HepG2 (cell line): ENCODE results near the gene SLC28A1. TPM values are rescaled to one million over a fixed set of nuclear protein-coding genes. Genes with fewer than 3 reads are reported as not detected.

Source experiments
- AGO2 ChIP-seq: fragments of 200-400 bp; formaldehyde crosslinking; optimal IDR thresholded peaks from 2 replicates; pipeline ENCODE3; 2017; ENCODE audit warnings: mild to moderate bottlenecking, low read depth, low read length, moderate library complexity
- ATF5 ChIP-seq: sonication (generic); formaldehyde crosslinking; IDR thresholded peaks from 2 replicates; pipeline ENCODE4 v1.4.0; 2020; ENCODE audit warnings: mild to moderate bottlenecking, low read depth, missing genetic modification reagents
- CAMTA2 ChIP-seq: sonication (generic); formaldehyde crosslinking; IDR thresholded peaks from 2 replicates; pipeline ENCODE4 v1.4.0; 2020; ENCODE audit warnings: mild to moderate bottlenecking, missing genetic modification reagents, borderline replicate concordance
- CENPX ChIP-seq: sonication (generic); formaldehyde crosslinking; IDR thresholded peaks from 2 replicates; pipeline ENCODE4 v1.9.0; 2021; ENCODE audit warnings: mild to moderate bottlenecking, missing genetic modification reagents, moderate library complexity
- EEA1 ChIP-seq: sonication (generic); formaldehyde crosslinking; IDR thresholded peaks from 2 replicates; pipeline ENCODE4 v1.5.1; 2020; ENCODE audit warnings: mild to moderate bottlenecking, missing genetic modification reagents, borderline replicate concordance
- KMT2A ChIP-seq: sonication (generic); formaldehyde crosslinking; IDR thresholded peaks from 2 replicates; pipeline ENCODE4 v1.4.0; 2020; ENCODE audit warnings: missing genetic modification reagents
- TFDP1 ChIP-seq: IDR thresholded peaks from 2 replicates; pipeline ENCODE4 v1.6.1; 2016; ENCODE audit warnings: missing compliant biosample characterization, missing genetic modification reagents, borderline replicate concordance
- YY1 ChIP-seq: IDR thresholded peaks from 2 replicates; pipeline ENCODE4 v1.6.1; 2011; ENCODE audit warnings: low read length, low read depth, moderate library complexity, mild to moderate bottlenecking; ENCODE audit not compliant: insufficient read depth, insufficient replicate concordance
- ZBTB10 ChIP-seq: sonication (generic); formaldehyde crosslinking; IDR thresholded peaks from 2 replicates; pipeline ENCODE4 v1.4.0; 2020; ENCODE audit warnings: missing genetic modification reagents, borderline replicate concordance
- ZNF124 ChIP-seq: sonication (generic); formaldehyde crosslinking; IDR thresholded peaks from 2 replicates; pipeline ENCODE4 v1.4.0; 2020; ENCODE audit warnings: missing genetic modification reagents
- ZNF280D ChIP-seq: sonication (generic); formaldehyde crosslinking; IDR thresholded peaks from 2 replicates; pipeline ENCODE4 v1.5.1; 2020; ENCODE audit warnings: mild to moderate bottlenecking, missing genetic modification reagents
- ZNF292 ChIP-seq: sonication (generic); formaldehyde crosslinking; IDR thresholded peaks from 2 replicates; pipeline ENCODE4 v1.8.1; 2022; ENCODE audit warnings: mild to moderate bottlenecking, low read depth, missing genetic modification reagents, borderline replicate concordance
- ZNF335 ChIP-seq: sonication (generic); formaldehyde crosslinking; IDR thresholded peaks from 2 replicates; pipeline ENCODE4 v1.4.0; 2020; ENCODE audit warnings: missing genetic modification reagents
- ZNF800 ChIP-seq: sonication (generic); formaldehyde crosslinking; IDR thresholded peaks from 2 replicates; pipeline ENCODE4 v1.4.0; 2020; ENCODE audit warnings: missing genetic modification reagents
- ZSCAN31 ChIP-seq: sonication (generic); formaldehyde crosslinking; IDR thresholded peaks from 2 replicates; pipeline ENCODE4 v1.5.0; 2020; ENCODE audit warnings: low read depth, mild to moderate bottlenecking, missing genetic modification reagents
- polyA plus RNA-seq, 8 experiments: library from polyadenylated mRNA; depleted of rRNA in 3 of 8; stranded (reverse) in 7 of 8; unstranded in 1 of 8; fragments of >200 nt; fragmentation: Illumina TruSeq in 4 of 8; extraction: Trizol in 4 of 8; gene quantifications; 2 replicates each; pipeline versions ENCODE4 v1.2.1 to v1.2.3, GENCODE V29; 2011 to 2016; ENCODE audit warnings: low read depth in 4 of 8, missing spikeins in 1 of 8, mixed read lengths in 1 of 8; ENCODE audit not compliant: insufficient read depth in 1 of 8
- total RNA-seq, 5 experiments: library from RNA; depleted of rRNA; stranded (reverse); fragments of >200 nt; fragmentation: Illumina TruSeq; extraction: Trizol; gene quantifications; 2 replicates each; pipeline ENCODE4 v1.2.3, GENCODE V29; 2016; ENCODE audit warnings: low read depth in 1 of 5
- TF ChIP-seq, protein P1 (sequence below): sonication (generic); formaldehyde crosslinking; IDR thresholded peaks from 2 replicates; pipeline ENCODE4 v1.8.1; 2023; ENCODE audit warnings: missing genetic modification reagents, inconsistent platforms, borderline replicate concordance

SLC28A1 gene
- total and polyA plus RNA-seq, 2 of the 13 experiments (the other 11 are each of a cell fraction or from before 2014, with no cell fraction given): 0.31 to 5.8 TPM

DNA sequence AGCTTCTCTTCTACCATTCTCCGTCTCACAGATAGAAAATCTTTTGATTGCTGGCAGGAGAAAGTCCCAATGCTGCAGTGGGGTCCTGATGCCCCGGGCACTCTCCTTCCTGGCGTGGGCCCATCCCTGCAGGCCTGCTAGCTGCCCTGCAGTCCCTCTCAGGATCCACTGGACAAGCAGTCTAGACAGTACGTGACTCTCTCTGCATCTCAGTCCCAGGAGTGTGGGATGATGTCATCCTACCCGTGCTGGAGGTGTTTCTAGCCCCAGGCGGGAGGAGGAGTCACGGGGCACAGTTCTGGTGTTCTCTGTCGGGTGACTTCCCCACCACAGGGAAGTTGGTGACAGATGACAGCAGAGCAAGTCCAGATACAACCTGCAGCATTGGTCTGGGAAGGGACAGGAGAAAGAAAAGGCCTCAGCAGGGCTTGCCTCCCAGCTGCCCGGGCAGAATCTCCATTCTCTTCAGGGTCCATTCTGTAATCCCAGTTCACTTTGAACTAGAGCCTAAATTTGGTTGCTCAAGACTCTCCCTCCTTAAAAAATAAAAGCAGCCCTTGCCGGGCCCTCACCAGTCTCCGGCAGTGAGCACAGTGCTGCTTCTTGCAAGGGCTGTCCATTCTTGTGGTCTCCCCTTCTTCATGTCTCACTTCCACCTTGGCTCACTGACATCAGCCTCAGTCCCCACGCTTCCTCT is 30.6 kb downstream of the SLC28A1 start (continued):
- TF ChIP-seq CAMTA2 (CRISPR knock-in tag) (no peak), ZSCAN31 (peak; percentile 44; the same call in 1 of the 2 replicates), ATF5 (no peak), YY1 (no peak), ZNF280D (CRISPR knock-in tag) (no peak; the same call in 1 of the 2 replicates), ZBTB10 (CRISPR knock-in tag) (no peak), ZNF292 (peak; percentile 81; the same call in 1 of the 2 replicates), EEA1 (no peak), ZNF800 (CRISPR knock-in tag) (no peak), ZNF335 (CRISPR knock-in tag) (peak; percentile 78), CENPX (CRISPR knock-in tag) (no peak), AGO2 (no peak), TFDP1 (CRISPR knock-in tag) (peak; percentile 57; the same call in 1 of the 2 replicates), ZNF124 (CRISPR knock-in tag) (peak; percentile 66; the same call in 1 of the 2 replicates), KMT2A (CRISPR knock-in tag) (0 out of 2 replicates have a peak, but pooled peaks have one; percentile 42)
- TF ChIP-seq, protein P1, sequence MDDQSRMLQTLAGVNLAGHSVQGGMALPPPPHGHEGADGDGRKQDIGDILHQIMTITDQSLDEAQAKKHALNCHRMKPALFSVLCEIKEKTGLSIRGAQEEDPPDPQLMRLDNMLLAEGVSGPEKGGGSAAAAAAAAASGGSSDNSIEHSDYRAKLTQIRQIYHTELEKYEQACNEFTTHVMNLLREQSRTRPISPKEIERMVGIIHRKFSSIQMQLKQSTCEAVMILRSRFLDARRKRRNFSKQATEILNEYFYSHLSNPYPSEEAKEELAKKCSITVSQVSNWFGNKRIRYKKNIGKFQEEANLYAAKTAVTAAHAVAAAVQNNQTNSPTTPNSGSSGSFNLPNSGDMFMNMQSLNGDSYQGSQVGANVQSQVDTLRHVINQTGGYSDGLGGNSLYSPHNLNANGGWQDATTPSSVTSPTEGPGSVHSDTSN (CRISPR knock-in tag): no peak
